ENCODE data around the gene ATP8A1. TPM values are rescaled to one million over a fixed set of nuclear protein-coding genes. Genes with fewer than 3 reads are reported as not detected.
"Not testable (repeated sequence)": the region's sequence is repeated elsewhere in the genome, so short reads cannot be mapped to it uniquely, and the experiment has no call there.

The ATP8A1 gene
- total and polyA plus RNA-seq, 4 donors, result 0.65 to 15.9 (median 5.9) TPM

DNA sequence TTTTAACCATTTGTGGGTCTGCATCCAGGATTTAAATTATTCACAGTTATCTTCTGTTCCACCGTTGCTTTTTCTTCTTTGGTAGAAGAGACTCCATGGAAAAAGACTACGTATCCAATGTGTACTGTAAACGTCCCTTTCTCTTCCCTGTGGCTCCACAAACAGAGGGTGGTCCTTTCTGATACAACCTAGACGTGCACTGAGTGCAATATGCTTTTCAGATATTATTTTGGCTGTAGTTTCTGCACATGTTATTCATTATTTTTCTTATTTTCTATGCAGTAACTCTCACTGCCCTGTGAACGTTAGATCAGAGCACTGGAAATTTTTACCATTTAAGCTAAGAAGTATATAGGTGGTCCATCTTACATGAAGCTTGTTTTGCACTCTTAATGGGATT lies 186.9 kb downstream of the ATP8A1 start:
- WGBS, result 84% methylated on average over 5 of the region's 5 CpGs
- H3K27ac ChIP-seq (ENCODE audit: low read depth in 1 of 2, low read length in 2 of 2), result no peak overlapping the region
- H3K4me3 ChIP-seq (ENCODE audit: low read depth in 1 of 3, low read length in 3 of 3), result no peak overlapping the region
- H3K4me1 ChIP-seq (ENCODE audit: control insufficient read depth in 4 of 4, insufficient read depth in 4 of 4, low read length in 3 of 4), result no peaks in the 10 kb centered on the region
- H3K27me3 ChIP-seq (ENCODE audit: control insufficient read depth in 4 of 4, insufficient read depth in 4 of 4, low read length in 3 of 4), result no peaks in the 10 kb centered on the region
- DNase-seq (ENCODE audit: low spot score), result no peak
- TF ChIP-seq, protein P1, sequence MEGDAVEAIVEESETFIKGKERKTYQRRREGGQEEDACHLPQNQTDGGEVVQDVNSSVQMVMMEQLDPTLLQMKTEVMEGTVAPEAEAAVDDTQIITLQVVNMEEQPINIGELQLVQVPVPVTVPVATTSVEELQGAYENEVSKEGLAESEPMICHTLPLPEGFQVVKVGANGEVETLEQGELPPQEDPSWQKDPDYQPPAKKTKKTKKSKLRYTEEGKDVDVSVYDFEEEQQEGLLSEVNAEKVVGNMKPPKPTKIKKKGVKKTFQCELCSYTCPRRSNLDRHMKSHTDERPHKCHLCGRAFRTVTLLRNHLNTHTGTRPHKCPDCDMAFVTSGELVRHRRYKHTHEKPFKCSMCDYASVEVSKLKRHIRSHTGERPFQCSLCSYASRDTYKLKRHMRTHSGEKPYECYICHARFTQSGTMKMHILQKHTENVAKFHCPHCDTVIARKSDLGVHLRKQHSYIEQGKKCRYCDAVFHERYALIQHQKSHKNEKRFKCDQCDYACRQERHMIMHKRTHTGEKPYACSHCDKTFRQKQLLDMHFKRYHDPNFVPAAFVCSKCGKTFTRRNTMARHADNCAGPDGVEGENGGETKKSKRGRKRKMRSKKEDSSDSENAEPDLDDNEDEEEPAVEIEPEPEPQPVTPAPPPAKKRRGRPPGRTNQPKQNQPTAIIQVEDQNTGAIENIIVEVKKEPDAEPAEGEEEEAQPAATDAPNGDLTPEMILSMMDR (IDR thresholded peaks at IDR 0.05; ENCODE audit: low read depth, low read length, missing input control), result no peak
- TF ChIP-seq TAF1 (conservative IDR thresholded peaks at IDR 0.05), result no peak
- TF ChIP-seq JUND (IDR thresholded peaks at IDR 0.05), result no peak
- TF ChIP-seq FOXA1 (IDR thresholded peaks at IDR 0.05), result no peak
- TF ChIP-seq RXRA (IDR thresholded peaks at IDR 0.05), result no peak
- TF ChIP-seq ATF3 (IDR thresholded peaks at IDR 0.05), result no peak
- TF ChIP-seq ZBTB33 (IDR thresholded peaks at IDR 0.05), result no peak
- no peak for TF ChIP-seq GABPA (IDR thresholded peaks at IDR 0.05 in 1 of 2, conservative IDR thresholded peaks at IDR 0.05 in 1 of 2)
- no peak for TF ChIP-seq EGR1 (IDR thresholded peaks at IDR 0.05; ENCODE audit: low read depth in 2 of 2)
- TF ChIP-seq YY1 (IDR thresholded peaks at IDR 0.05), result no peak
- TF ChIP-seq SP1 (IDR thresholded peaks at IDR 0.05), result no peak
- TF ChIP-seq HNF4G (IDR thresholded peaks at IDR 0.05), result no peak
- TF ChIP-seq REST (IDR thresholded peaks at IDR 0.05), result no peak
- no peak for TF ChIP-seq HNF4A (conservative IDR thresholded peaks at IDR 0.05)
- H3K36me3 ChIP-seq (ENCODE audit: control insufficient read depth in 4 of 4, insufficient read depth in 3 of 4, low read depth in 1 of 4, low read length in 3 of 4), result no peaks in the 10 kb centered on the region
- H3K9ac ChIP-seq (ENCODE audit: low read depth in 1 of 2, low read length in 2 of 2), result no peak overlapping the region
- no peaks in the 10 kb centered on the region for H3K9me3 ChIP-seq (ENCODE audit: control insufficient read depth in 4 of 4, low read length in 3 of 4)

DNA sequence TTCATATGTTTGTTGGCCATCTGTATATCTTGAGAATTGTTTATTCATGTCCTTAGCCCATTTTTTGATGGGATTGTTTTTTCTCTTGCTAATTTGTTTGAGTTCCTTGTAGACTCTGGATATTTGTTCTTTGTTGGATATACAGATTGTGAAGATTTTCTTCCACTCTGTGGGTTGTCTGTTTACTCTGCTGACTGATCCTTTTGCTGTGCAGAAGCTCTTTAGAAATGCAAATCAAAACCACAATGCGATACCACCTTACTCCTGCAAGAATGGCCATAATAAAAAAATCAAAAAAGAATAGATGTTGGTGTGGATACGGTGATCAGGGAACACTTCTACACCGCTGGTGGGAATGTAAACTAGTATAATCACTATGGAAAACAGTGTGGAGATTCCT lies 189.1 kb downstream of the ATP8A1 start:
- H3K27me3 ChIP-seq (ENCODE audit: control insufficient read depth in 4 of 4, insufficient read depth in 4 of 4, low read length in 3 of 4); H3K36me3 ChIP-seq (ENCODE audit: control insufficient read depth in 4 of 4, insufficient read depth in 3 of 4, low read depth in 1 of 4, low read length in 3 of 4); H3K4me1 ChIP-seq (ENCODE audit: control insufficient read depth in 4 of 4, insufficient read depth in 4 of 4, low read length in 3 of 4); DNase-seq (ENCODE audit: low spot score); H3K9ac ChIP-seq (ENCODE audit: low read depth in 1 of 2, low read length in 2 of 2); H3K27ac ChIP-seq (ENCODE audit: low read depth in 1 of 2, low read length in 2 of 2); H3K4me3 ChIP-seq (ENCODE audit: low read depth in 1 of 3, low read length in 3 of 3); H3K9me3 ChIP-seq (ENCODE audit: control insufficient read depth in 4 of 4, low read length in 3 of 4): not testable (repeated sequence)
- WGBS, result 91% methylated on average over 3 of the region's 3 CpGs
